ENCODE measurements around the gene STX4.
A peak's percentile ranks its signal among the peaks of the same experiment; 100 is the strongest.

STX4 gene, protein sequence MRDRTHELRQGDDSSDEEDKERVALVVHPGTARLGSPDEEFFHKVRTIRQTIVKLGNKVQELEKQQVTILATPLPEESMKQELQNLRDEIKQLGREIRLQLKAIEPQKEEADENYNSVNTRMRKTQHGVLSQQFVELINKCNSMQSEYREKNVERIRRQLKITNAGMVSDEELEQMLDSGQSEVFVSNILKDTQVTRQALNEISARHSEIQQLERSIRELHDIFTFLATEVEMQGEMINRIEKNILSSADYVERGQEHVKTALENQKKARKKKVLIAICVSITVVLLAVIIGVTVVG

DNA sequence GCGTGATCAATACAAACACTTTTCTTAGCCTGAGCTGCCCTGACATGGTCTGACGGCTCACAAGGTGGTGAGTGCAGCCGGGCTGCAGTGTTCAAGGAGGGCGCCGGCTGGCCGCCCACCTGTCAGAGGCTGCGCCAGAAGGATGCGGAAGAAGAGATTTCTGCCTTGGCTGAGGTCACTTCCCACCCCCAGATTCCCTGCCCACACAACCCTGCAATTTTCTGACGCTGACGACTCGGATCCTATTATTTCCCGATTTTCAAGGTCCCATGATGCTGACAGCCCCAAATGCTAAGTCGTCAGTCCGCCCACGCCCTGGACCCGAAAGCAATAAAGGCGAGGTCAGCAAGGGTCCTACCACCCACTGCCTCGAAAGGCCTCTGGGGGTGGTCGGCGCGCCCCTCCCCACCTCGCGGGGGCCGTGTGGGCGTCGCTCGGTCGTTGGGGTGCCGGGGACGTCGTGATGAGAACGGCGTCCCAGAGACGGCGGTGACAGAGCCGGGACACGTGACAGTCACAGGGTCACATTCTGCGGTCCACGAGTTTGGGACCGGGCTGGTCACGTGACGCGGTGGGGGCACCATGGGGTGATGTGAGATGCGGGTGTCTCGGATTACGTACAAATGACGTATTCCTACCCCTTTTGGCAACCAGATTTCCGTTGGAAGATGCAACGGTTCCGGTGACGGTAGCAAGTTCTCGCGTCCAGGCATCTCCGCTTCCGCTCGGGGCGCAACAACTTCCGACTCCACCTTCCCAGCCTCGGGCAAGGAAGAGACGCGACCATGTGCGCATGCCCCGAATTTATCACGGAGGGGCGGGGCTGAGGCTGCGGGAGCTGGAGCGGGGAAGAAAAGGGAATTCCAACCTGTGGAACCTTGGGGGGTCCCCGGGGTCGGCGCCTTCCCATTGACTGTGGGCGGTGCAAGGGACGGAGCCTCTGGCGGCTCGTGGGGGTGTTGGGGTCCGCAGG, at the start of gene STX4:
TSS of gene STX4 (plus strand) at position 823 of the 973 bp plus-strand sequence. CDS start 248 bp downstream, outside the sequence.
- DNase-seq = peak; percentile 86 to 87

DNA sequence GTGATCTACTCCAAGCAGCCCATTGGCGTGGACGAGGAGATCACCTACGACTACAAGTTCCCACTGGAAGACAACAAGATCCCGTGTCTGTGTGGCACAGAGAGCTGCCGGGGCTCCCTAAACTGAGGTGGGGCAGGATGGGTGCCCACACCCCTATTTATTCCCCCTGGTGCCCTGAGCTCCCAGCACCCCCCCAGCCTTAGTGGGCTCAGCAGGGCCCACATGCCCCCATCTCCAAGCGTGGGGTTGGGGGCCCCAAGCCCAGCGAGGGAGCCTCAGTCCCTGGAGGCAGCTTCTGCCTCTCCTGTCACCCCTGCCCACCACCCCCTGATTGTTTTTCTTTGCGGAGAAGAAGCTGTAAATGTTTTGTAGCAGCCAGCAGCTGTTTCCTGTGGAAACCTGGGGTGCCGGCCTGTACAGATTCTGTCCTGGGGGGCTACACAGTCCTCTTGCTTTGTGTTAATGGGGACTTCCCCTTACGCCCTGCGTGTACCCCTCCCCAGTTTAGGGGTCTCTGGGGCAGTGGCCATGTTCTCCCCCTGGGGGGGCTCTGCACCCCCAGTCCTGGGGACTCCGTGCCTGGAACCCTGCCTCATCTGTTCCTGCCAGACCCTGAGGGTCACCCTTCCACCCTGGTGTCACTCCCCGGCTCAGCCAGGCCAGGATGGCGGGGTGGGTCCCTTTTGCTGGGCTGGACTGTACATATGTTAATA, 49.3 kb upstream of the STX4 start:
- no peak for DNase-seq

DNA sequence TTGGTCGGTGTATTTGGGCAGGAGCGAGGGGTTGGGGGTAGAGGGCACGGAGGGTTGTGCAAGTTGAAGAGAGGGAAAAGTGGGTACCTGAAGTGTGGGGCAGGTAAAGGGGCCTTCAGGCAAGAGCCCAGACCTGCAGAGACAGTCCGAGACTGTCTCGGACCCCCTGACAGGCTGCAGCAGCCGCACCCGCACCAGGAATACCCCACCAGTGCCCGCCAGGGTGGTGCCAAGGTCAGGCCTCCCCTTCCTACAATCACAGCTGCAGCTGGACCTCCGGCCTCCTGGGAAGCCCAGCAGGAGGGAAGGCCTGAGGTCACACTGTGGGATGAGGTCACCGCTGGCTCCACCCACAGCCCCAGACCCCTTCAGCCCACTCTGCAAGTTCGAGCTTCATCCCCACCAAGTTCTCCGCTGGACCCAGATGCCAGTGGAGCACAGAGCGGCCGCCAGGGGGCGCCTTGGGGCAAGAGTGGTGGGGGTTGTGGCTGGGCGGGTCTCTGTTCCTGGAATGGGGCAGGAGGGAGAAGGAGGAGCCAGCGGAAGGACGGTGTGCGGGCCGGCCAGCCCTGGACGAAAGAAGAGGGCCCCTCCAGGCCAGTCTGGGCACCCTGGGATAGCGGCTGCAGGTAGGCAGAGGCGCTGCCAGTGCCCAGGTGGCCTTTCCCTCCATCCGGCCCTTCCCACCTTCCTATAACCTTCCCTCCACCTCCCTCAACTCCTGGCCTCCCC, 48.5 kb upstream of the STX4 start, which contains the start of gene HSD3B7:
TSS of gene HSD3B7 (plus strand) at position 539 of the 732 bp plus-strand sequence. CDS start 452 bp downstream, outside the sequence.
- peak; percentile 35 to 48 for DNase-seq

DNA sequence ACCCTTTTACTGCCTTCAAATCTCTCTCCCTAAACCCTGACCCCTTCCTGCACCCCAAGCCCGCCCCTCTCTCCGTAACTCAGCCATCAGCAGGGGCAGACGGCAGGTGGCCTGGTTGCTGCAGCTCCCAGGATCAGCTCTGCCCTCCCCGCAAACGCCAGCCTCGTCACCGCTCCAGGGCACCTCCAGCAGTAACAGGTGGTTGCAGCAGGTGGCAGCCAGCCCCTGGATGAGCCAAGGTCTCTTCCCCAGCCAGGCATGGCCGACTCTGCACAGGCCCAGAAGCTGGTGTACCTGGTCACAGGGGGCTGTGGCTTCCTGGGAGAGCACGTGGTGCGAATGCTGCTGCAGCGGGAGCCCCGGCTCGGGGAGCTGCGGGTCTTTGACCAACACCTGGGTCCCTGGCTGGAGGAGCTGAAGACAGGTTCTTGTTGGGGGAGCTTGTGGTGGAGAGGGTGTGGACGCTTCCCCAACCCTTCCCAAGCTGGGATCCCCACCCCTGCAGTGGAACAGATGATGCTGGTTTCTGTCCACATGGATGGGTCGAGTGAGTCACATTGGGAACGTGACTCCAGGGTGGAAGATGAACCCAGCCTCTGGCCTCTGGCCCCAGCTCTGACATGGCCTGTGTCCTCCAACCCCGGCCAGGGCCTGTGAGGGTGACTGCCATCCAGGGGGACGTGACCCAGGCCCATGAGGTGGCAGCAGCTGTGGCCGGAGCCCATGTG, 47.8 kb upstream of the STX4 start:
- DNase-seq = no peak

DNA sequence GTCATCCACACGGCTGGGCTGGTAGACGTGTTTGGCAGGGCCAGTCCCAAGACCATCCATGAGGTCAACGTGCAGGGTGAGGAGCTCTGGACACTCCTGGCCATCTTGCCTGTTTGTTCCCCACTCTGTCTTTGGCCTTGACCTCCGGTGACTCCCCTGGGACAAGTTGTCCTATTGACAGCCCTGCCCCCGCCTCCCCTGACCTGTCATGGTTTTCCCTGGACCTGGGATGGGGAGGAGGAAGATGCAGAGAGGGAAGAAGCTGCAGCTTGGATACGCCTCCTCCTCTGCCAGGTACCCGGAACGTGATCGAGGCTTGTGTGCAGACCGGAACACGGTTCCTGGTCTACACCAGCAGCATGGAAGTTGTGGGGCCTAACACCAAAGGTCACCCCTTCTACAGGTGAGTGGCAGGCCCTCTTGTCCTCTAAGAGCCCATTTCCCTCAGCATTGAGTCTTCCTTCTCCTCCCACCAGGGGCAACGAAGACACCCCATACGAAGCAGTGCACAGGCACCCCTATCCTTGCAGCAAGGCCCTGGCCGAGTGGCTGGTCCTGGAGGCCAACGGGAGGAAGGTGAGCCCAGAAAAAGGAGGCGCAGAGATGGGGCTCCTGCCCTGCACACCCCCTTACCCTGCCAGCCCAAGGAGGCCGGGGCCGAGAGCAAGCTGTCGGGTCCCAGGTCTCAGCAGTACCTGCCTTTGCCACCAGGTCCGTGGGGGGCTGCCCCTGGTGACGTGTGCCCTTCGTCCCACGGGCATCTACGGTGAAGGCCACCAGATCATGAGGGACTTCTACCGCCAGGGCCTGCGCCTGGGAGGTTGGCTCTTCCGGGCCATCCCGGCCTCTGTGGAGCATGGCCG, 47.0 kb upstream of the STX4 start:
- DNase-seq = no peak

DNA sequence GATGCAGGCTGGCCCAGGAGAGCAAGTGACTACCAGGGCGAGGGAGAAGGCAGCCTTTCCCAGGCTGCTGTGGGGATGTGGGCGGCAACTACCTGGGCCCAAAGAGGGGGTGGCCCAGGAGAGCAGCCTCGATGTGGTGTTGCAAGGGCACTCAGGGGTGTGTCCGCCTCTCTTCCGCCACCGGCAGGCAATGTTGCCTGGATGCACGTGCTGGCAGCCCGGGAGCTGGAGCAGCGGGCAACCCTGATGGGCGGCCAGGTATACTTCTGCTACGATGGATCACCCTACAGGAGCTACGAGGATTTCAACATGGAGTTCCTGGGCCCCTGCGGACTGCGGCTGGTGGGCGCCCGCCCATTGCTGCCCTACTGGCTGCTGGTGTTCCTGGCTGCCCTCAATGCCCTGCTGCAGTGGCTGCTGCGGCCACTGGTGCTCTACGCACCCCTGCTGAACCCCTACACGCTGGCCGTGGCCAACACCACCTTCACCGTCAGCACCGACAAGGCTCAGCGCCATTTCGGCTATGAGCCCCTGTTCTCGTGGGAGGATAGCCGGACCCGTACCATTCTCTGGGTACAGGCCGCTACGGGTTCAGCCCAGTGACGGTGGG, 45.7 kb upstream of the STX4 start:
- DNase-seq = no peak

DNA sequence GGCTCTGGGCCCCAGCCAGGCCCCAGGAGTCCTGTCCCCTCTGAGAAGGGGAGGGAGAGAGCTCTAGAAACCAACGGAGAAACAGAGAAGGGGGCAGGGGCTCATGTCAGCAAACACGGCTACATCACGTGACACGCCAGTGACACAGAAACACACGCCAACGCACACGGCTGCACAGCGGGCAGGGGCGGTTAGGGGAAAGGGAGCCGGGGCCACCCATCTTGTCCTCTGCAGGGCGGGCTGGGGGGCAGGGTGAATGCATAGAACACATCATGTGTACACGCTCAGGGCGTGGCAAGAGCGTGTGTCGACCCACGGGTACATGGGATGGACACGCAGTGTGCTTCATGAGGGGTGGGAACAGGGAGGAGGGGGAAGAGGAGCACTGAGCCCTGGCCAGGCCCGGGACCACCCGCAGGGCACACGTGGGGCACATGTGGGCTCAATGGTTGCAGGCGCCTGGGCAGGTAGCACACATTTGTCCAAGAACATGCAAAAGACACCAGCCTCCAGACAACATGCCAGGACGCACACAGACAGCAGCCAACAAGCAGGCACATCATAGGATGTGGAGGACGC, 43.8 kb upstream of the STX4 start:
- no peak for DNase-seq

DNA sequence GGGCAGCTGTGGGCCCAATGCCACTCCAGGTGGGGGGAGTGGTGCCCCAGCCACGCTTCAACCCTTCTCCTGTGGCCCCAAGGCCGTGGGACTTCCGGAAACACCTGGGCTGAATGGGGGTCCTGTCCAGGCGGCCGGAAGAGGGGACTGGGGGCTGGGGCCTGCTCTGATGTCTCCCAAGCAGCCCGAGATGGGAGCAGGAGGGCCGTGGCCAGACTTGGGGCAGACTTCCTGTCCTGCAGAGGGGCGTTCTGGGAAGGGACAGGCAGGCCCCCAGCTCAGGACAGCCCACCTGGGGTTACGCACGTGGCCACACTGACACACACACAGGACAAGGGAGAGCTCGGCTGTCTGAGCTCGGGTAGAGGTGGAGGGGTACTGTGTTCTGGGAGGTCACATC, 43.3 kb upstream of the STX4 start:
- DNase-seq = no peak

DNA sequence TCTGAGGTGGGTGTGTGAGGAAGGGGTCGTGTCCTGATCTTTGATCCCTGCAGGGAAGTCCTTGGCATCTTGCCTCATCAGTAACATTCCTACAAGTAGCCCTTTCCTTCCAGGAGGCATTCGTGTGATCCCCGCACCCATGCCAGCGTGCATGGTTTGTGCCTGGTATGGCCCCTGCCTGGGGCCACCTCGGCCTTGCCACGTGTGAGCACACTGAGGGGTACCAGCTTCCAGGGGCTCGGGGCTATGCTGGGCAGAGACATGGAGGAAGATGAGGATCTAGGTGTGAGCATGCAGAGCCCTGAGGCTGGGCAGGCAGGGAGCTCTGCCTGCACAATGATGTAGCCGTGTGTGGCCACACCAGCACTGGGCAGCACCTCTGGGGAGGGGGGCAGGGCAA, 42.3 kb upstream of the STX4 start:
- no peak for DNase-seq

DNA sequence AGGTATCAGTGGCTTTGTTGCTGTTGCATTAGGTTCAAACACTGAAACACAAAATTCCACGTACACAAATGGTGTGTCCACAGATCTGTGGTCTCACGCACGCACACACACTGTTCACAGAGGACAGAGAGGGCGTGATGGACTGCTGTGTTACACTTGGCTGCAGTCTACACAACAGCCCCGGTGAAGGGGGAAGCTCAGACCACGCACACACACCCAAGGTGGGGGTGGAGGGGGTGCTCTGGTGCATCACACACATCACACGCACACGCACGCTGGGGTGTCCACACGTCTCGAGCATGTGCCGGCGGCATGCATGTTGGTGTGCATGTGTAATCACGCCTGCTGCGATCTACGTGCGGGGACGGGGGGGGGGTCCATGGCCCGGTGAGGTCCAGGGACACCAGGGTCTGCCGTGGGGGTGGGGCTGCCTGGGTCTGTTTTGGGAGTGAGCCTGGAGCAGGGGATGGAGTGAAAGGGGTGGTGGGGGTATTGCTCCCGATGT, 41.0 kb upstream of the STX4 start:
- DNase-seq = no peak

DNA sequence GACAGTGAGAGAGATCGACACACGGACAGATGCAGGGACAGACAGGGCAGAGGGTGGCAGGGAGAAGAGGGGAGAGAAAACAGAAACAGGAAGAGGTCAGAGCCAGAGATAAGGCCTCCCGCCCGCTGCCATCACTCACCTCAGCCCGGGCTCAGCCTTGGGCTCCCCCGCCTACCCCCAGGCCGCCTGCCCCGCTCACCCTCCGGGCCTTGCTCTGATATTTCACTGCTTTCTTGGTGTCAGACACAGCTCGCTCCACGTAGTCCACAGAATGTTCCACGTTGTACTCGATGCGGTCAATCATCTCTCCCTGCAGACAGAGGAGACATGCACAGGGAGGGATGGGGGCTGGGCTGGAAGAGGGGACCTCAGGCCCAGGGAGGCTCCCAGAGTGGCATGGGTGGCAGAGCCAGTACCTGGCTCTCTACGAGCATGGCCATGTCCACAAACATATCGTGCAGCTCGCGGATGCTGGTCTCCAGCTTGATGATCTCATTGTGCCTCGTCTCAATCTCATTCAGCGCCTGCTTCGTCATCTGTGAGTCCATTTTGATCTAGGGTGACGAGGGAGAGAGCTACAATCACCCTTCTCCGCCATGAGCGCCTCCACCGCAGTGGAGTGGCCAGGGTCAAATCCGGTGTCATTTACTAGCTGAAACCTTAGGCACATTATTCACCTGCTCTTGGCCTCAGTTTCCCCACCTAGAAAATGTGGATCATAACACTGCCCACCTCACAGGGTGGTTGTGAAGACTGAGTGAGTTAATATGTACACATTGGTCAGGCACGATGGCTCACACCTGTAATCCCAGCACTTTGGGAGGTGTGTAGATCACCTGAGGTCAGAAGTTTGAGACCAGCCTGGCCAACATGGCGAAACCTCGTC, 40.2 kb upstream of the STX4 start:
- DNase-seq = no peak

DNA sequence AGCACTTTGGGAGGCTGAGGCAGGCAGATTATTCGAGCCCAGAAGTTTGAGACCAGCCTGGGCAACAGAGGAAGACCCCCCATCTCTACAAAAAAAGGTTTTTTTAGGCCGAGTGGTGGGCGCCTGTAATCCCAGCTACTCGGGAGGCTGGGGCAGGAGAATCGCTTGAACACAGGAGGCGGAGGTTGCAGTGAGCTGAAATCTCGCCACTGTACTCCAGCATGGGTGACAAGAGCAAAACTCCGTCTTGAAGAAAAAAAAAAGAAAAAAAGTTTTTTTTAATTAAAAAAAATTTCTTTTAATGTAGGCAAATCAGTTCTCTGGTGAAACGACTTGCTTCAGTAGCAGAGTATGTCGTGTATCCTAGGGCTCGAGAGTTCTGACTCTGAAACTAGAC, 37.4 kb upstream of the STX4 start:
- no peak for DNase-seq

DNA sequence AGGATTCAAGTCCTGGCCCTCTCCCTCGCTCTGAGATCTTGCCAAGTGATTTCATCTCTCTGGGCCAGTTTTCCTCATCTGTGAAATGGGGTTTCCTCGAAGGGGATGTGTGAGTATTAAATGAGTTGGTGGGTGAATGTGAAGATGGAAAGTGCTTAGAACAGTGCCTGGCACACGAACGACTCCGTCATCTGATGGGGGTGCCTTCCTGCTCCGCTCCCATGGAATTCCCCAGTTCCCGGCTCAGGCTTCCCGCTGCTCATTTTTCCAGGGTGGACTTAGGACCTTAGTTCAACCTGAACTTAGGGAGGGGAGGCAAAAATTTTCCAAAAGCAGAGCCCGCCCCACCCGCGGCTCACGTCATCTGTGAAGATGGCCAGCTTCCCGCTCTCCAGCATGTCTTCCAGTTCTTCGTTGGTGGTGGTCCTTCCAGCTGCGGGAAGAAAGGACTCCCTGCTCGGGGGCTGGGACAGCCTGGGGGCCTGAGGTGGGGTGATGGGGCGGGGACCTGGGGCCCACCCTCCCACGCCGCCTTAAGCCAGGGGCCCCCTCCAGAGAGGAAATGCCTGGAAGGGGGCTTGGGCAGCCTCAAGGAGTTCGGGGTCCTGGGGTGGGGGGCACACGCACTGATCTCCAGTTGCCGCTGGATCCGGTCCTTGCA, 36.9 kb upstream of the STX4 start:
- DNase-seq = no peak

DNA sequence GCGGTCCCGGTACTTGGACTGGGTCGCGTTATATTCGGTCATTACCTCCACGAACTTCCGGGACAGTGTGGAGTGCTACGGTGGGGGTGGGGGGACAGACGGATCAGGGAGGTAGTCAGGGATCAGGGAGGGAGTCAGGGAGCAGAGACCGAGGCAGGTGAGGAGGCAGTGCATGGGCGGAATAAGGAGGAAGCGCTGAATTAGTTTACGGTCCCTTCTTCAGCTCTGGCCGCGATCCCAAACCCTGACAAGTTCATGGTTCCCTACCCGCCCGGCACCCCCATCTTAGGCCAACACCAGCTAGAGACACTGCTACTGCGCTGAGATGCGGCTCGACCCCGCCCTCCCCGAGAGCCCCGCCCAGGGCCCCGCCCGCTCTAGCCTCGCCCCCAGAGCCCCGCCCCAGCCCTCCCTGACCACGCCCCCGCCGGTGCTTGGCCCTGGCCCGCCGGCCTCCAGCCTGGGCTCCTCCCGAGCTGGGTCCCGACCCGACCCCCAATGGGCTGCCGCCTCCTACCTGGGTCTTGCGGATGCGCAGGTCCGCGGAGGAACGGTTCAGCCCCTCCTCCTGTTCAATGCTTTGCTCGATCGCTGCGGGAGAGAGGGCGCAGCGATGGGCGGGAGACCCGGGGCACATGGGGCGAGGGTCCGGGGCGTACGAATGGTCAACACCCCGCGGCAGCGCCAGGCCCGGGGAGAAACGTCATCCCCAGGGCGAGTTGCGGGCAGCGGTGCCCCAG, 36.2 kb upstream of the STX4 start:
- peak; percentile 9 to 20 for DNase-seq

DNA sequence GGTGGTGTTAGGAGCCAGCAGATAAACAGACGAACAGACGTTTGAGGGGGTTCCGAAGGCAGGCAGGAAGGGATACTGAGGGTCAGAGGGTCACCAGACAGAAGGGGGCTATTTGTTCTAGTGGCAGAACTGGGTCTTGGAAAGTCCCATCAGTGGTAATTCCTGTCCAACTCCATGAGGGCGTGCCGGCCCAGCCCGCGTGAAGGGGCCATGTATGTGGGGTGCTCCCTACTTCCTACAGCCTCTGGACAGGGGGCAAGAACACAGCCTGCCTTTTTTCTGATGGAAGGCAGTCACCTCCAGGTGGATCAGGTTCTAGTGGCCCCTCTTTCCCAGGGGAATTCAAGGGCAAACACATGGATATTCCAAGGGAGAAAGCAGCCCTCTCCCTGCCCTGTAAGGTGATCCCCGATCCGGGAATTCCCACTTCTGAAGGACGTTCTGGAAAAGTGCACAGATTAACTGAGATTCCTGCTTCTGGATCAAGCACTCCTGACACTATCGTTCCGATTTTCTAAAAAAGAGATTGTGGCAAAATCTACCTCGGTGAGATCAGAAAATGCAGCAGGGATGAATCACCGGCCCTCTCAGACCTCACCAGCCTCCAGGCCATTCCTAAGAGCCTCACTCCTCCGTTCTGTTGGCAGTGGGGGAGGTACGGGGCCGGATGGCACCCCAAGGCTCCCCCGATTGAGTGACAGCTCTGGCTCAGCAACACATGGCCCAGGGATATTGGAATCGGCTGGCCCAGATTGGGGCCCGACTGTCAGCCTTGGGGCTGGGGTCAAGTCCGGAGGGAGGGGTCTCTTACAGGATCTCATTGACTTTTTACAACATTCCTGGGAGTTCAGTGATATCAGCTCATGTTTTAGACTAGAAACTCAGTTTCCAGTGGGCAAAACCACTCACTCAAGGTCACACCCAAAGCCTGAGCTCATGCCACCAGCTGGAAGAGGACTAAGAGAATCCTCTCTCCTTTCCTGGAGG, 35.3 kb upstream of the STX4 start:
- DNase-seq = no peak
